NCI-H774 (cell line): ENCODE data around the gene HOXD1.
A peak's percentile ranks its signal among the peaks of the same experiment; 100 is the strongest.

Experiments
- DNase-seq: peaks from one replicate; lab custom pipeline; 2025; lab: John Stamatoyannopoulos, UW

HOXD1 gene

GRCh38 chr2:176165370-176166050 lies 23.0 kb upstream of the HOXD1 start:
- DNase-seq = no peak

GRCh38 chr2:176166272-176166671 lies 22.2 kb upstream of the HOXD1 start:
- DNase-seq = no peak

GRCh38 chr2:176167398-176167797 lies 21.1 kb upstream of the HOXD1 start:
- no peak for DNase-seq

GRCh38 chr2:176169181-176169580 lies 19.3 kb upstream of the HOXD1 start:
- DNase-seq = no peak

- DNase-seq = no peak
Measured at GRCh38 chr2:176169711-176170110, 18.8 kb upstream of the HOXD1 start.

DNA sequence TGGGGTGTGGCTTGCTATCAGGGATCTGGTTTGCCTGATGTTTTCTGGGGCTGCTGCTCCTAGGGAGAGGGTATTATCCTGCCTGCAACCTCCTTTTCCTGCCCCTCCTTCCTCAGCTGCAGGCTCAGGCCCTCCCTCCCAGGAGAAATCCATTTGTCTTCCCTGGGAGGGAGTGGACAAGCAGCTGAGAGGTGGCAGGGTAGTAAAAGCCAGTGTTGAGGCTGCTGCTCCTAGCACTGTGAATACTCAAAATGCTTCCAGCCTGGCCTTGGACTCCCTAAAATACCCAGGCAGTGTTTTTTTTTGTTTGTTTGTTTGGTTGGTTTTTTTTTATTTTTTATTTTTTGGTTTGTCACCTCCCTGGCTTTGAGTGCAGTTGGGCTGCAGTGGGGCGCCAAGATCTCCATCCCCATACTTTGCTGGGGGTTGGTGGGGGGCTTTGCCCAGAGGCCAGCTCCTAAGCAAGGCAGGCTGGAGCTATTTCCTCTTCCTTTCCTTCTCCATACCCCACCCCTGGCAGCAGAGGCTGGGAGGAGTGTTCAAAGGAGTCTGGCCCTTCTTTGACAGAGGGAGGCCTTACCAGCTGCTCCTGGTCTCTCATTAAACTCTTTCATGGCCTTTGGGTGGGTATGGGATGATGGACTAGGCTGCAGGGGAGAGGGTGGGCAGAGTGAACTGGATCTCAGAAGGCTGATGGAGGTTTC lies 17.7 kb upstream of the HOXD1 start:
- DNase-seq = no peak

- DNase-seq = no peak
Measured at GRCh38 chr2:176171351-176172006, 17.0 kb upstream of the HOXD1 start.

GRCh38 chr2:176172007-176172894 lies 16.2 kb upstream of the HOXD1 start:
- no peak for DNase-seq

DNA sequence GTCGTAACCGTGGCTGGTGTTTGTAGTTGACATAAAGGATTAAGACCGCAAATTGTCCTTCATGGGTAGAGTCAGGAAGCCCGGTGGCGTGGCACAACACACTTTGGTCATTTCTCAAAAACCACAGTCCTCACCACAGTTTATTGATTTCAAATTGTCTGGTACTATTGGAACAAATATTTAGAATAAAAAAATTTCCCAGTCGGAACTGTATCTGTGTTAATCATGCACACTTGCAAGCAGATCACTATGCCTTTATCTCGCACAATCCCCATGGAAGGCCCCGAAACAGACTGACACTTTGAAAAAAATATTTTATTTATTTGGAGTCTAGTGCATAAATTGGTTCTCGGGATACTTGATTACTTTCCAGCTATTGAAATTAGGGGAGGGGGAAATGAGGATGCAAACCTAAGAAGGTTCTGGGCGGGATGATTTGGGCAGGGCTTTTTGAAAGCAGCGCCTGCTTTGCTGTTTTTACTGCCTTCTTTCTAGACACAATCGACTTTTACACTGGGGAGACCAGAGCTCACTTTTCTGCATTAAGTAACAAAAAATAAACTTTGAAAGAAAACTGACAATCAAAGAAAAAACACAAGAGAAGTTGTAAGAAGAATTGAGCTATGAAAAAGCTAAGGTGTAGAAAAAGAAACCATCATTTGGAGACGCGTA lies 15.4 kb upstream of the HOXD1 start:
- DNase-seq = no peak

GRCh38 chr2:176173567-176174381 lies 14.7 kb upstream of the HOXD1 start:
- no peak for DNase-seq

DNA sequence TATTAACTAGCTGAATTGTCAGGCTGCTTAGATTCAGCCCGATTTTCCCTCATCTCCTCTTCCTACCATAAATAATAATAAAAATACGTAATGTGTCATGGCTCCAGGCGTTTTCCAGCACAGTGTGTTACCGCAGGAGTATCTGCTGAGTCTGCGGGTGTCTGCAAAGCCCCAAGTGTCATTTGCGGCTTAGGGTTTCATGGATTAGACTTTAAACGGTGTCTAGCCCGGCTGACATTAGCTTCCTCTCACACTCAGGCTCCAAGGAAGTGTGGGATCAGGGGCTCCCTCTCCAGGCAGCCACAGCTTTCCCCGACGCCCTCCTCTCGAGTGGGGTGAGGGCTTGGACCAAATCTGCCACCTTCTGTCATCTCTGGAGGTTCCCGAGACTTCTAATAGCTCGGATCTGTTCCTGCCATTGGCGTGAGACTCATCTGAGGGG lies 14.1 kb upstream of the HOXD1 start:
- no peak for DNase-seq

DNA sequence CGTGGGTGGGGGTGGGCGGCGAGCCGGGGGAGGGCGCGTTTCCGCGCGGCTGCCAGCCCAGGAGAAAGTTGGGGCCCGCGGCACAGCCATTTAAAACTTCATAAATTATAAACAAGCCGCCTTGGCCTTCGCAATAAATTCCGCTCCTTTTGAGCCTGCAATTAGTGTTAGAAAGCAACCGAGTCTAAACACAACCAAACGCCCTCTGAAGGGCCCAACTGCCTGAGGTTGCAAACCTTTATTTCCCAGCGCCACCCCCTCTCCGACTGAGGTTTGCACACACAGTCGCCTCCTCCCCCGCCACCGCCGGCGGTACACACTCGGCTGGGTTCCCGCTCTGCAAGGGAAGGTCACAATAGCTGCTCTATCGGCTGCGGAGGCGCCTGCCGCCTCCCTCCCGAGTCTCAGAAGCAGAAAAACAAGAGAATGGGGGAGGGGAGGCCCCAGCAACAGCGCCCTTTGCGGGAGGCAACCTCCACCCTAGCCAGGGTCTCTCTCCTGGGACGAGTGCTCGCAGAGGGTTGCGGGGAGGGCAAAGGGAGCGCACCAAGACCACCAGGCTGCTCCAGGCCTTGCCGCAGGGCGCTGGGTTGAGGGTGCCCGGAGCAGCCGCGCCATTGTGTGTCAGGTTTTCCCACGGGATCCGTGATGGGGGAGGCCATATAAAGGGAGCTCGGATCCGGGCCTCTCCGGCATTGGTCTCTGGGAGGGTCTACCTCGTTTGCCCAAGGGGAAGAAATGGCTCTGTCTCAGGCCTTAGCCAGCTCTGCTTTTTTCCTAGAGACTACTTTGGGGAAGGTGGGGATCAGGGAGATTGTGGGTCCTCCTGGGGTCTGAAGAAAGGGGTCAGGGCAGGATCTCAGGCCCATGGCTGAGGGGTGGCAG lies 13.4 kb upstream of the HOXD1 start:
- no peak for DNase-seq

GRCh38 chr2:176175709-176176607 lies 12.5 kb upstream of the HOXD1 start:
- DNase-seq = no peak

DNA sequence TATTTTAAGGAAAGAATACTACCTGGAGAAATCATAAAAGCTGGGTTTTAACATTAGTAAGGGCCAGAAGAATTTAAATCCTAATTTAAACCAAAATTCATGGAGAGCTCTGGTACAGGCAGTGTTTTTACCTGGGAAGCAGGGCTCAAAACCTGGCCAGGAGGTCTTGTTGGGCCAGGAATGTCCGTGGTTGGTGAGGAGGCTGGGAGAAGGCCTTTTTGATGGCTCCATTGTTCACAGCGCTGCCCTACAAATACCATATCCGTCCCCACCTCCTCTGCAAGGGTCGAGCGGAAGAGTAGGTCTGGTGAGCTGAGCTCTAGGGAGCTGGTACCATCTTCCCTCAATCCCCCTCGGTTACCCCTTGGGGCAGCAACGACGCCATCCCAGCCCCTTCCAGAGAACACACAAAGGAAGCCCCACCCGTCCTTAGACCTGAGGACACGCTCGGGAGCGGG lies 10.9 kb upstream of the HOXD1 start:
- DNase-seq = no peak

DNA sequence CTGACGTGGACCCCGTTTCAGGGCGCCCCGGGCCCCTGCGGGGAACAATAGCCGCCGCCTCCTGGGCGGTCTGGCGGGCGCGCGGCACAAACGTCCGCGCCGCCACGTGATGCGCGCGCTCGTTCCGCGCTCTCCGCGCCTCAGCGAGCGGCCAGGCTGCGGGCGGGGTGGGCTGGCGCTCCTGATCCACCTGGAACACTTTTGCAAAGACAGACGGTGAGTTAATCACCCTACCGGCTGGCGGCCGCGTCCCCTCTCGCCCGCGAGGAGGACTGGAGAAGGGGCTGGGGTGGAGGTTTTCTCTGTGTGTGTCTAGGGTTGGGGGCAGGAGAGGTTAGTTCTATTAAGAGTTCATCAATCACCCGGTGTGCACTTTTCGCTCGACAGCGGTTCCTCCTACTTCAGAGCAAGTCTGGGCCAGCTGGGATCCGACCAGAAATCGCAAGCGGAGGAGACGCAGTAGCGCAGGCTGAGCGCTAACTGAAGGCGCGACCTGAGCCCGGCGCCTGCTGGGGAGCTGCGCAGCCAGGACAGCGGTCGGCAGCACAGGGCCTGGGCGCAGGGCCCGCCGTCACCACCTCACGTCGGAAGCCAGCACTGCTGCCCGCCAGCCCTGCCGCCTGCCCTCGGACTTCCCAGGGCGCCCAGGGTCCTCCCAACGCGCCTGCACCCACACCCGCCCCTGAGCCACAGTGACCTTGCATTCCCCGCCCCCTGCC lies 10.3 kb upstream of the HOXD1 start:
- peak; percentile 69 for DNase-seq

- no peak for DNase-seq
Measured at GRCh38 chr2:176178757-176179295, 9.6 kb upstream of the HOXD1 start.

DNA sequence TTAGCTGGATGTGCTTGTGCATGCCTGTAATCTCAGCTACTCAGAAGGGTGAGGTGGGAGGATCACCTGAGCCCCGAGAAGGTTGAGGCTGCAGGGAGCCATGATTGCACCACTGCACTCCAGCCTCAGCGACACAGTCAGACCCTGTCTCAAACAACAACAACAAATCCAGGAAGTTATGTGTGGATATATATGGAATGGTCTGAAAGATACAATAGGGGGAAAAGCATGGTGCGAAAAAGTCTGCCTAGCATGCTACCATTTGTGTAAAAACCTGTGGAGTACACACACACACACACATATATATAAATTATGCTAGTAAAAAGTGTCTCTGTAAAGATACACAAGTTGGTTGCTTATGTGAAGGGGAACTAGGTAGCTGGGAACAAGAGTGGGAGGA lies 6.9 kb upstream of the HOXD1 start:
- no peak for DNase-seq

DNA sequence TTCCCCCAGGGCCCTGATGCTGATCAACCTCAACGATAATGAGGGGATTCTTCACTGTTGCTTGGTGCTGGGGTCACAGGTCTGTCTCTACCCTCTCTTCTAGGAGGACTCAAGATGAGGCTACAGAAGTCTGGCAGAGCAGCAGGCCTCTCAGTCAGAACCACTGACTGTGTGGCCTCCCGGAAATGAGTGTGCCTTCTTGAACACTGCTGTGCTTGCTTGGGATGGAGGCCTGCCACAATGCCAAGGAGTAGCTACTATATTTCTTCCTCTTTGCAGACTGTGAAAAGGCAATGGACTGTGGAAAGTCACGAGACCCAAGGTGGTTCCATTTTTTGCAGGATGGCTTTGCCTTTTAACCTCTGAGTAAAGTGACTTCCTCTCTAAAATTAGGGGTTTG lies 5.8 kb upstream of the HOXD1 start:
- no peak for DNase-seq
